Activated T-cell treated with anti-CD3 and anti-CD28 coated beads for 48 hours (primary cell): ENCODE measurements around the gene ERP27.

ENCODE experiments used
- DNase-seq: peaks from one replicate; pipeline ENCODE4 v3.0.0-alpha.2; 2020; ENCODE audit warnings: low read depth

The ERP27 gene

GRCh38 chr12:14935031-14935430 is 3.3 kb downstream of the ERP27 start:
- DNase-seq: no peak

DNA sequence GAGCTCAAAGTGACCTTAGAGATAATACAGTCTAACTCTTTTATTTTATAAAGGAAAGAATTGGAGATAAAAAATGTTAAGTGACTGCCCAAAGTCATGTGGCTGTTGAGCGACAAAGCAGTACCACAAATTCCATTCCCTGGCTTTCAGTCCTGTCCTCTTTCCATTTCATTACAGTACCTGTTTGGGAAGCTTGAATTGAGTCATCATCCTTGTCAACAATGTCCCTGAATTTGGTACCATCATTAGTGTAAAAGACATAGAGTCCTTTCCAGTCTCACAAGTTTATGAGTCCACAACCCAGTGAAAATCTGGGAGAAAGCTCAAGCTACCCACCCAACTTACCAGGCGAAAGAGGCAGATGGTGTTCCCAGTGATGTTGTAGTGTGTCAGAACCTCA is 3.8 kb downstream of the ERP27 start:
- no peak for DNase-seq

- no peak for DNase-seq
These were observed 6.4 kb downstream of the ERP27 start for GRCh38 chr12:14931791-14932560.

DNA sequence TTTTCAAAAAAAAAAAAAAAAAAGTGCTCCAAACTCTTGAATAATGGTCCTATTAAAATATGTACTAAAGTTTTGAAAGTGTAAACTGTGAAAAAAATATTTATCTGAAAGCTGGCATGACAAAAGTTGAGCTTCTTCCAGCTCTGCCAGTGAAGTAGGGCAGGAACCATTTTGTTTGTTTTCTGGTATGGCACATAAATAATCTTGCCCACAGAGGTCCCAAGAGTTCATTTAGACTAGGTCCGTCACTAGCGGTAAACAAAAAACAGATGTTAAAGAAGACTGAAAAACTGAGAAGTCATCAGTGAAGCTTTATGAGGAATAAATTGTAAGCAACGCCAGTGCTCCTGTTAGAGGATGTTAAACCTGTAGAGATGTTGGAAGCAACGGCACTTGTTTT is 7.0 kb downstream of the ERP27 start:
- no peak for DNase-seq

DNA sequence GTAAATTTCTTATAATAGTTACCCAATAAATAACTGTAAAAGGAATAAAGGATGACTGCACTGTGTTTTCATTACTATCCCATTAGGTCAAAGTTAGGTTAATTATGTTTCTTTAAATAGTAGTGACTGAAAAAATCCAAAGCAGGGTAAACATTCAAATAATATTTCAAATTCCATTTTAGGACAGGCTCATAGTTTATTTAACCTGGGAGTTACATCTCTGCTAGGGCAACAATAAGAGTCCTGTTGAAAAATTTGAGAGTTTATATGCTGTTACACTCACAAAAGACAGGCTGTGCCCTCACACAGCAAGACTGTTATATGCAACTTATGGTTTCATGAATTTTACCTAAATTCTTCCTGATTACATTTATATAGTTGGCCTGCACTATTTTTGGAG is 8.0 kb downstream of the ERP27 start:
- DNase-seq: no peak

DNA sequence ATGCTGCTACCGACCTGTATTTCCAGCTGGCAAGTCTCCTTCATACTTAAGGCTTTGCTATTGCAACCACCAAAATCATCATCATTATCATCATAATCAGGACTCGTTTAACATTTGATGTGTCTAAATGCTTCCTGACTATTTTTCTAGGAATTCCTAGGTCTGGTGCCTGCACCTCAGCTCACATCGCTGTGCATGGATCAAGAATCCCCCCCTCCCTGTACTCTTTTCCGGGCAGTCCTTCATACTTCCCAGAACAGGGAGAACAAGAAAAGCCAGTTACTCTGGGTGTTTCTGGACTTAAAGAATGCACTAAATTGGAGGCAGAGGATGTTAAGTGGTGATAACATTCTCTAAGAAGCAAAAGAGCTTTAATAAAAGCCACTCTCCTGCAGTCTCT is 9.4 kb downstream of the ERP27 start:
- DNase-seq: no peak

DNA sequence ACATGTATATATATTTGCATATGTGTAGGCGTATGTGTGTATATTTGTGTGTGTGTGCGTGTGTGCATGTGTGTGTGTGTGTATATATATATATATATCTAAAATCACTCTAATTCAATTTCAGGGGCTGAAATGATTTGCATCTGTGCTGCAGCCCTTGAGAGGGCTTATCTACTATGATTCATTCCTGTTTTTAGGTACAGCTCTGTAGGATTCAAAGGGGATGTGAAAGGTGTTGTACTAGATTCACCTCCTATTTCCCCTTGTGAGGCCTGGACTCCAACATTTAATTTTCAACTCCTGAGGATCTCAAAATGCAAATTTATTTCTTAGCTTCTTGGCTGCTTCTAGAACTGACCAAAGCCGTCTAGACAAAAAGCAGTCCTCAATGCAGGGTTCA is 11.1 kb downstream of the ERP27 start:
- no peak for DNase-seq

DNA sequence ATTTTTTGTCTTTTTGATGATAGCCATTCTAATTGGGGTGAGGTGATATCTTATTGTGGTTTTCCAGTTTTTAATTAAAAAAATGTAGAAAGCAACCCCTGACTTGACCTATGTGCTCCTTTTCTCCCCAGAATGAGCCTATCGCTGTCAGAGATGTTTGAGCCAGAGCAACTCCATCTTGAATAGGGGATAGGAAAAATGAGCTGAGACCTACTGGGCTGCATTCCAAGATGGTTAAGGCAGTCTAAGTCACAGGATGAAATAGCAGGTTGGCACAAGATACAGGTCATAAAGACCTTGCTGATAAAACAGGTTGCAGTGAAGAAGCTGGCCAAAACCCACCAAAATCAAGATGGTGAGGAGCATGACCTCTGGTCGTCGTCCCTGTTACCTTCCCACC is 13.8 kb downstream of the ERP27 start:
- DNase-seq: no peak

GRCh38 chr12:14923944-14924343 is 14.4 kb downstream of the ERP27 start:
- no peak for DNase-seq

DNA sequence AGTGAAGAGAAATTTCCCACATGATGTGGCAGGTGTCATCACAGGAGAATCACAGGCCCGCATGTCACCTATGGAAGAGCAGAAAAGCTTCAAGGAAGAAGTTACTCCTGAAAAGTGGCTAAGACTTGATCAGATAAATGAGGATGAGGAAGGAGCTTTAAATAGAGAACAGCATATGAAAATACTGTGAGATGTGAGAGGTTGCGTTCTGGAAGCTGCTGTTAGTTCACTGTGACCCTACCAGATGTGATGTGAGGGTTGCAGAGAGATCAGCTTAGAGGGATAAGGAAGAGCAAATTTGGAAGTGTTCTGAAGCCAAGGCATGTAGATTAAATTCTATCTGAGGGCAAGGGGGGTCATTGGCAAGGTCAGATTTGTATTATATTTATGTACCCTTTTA is 17.1 kb downstream of the ERP27 start:
- DNase-seq: no peak

GRCh38 chr12:14920475-14921126 is 17.7 kb downstream of the ERP27 start:
- DNase-seq: no peak

DNA sequence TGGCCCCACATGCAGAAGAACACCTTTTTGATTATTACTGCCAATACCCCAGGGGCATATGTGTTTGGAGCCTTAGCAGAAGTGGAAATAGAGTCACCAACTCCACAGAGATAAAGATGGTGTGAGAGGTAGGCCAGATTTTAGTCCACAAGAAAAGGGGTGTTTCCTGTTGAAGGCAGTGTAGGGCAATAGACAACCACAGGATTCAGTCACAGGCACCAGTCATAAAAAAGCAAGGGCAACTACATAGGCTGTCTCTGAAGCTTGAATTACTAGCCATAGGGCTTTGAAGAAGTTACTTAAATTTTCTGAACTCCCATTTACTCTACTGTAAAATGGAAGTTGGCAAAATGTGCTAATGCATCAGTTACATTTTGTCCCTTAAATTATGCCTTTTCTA is 18.9 kb downstream of the ERP27 start:
- DNase-seq: no peak

- DNase-seq: no peak
These were observed 22.6 kb downstream of the ERP27 start for GRCh38 chr12:14915736-14916135.

DNA sequence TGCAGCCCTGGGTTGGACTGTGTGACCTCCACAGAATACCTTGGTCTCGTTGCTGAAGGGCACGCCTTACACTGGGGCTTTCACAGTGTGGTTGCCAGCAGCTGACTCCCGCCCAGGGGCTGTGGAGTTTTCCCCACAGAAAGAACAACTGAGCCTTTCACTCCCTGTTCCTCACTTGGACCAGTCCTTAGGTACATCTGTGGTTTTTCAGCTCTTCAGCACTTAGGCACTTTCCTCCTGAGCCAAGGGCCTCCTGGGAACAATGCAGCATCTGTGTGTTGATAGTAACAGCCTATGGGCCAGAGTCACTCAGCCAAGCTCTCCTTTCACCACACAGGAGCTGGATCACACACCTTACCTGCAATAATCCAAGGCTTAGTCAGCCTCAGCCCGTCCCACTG is 25.0 kb downstream of the ERP27 start:
- no peak for DNase-seq

DNA sequence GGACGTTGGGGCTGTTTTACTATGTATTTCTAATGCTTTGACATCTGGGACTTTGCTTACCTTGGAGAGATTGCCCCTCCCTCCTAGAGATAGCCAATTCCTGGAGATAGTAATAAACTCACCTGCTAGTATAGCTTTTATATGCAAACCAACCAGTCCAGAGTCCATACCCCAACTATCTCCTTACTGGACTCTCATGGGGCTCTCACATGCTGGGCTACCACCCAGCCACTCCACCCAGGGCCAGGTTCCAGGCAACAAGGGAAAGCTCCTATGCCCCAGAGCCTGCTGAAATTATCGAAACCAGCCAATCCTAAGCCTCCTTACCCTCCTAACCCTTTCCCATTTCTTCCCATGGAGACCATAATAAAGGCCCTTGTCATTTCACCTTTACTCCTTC is 27.2 kb downstream of the ERP27 start:
- no peak for DNase-seq

- peak; percentile 39 for DNase-seq
These were observed 28.0 kb downstream of the ERP27 start for GRCh38 chr12:14910090-14910915.

DNA sequence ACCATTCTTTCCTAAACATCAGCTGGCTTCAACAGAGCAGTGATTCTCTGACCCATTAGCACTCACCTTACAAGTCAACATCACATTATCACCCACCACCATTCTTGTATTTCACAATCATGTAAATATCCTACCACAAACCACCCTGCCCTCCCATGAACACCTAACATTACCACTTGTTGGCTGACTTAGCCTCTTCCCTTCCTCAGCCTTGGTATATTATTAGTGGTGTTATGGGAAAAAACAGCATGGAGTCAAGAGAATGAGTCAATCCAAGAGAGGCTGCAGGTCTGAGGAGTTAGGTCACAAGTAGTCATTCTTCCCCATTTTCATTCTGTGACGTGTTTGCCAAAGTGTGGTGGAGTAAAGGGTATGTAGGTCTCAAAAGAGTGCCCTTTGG is 30.4 kb downstream of the ERP27 start:
- no peak for DNase-seq

DNA sequence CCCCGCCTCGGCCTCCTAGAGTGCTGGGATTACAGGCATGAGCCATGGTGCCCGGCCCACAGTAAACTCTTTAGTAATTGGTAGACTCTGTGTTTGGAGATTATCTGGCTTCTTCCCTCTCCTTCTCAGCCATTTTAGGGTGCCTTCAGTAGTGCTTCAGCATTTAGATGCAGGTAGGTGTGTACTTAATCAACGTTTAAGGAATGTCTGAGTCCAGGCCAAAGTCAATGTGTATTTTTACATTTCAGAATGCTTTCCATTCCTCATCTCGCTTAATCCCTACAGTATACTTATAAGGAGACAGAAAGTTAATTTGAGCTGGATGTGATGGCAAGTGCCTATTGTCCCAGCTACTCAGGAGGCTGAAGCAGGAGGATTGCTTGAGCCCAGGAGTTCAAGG is 32.2 kb downstream of the ERP27 start:
- DNase-seq: no peak

GRCh38 chr12:14905269-14906004 is 32.9 kb downstream of the ERP27 start:
- DNase-seq: no peak

GRCh38 chr12:14904854-14905253 is 33.5 kb downstream of the ERP27 start:
- no peak for DNase-seq

DNA sequence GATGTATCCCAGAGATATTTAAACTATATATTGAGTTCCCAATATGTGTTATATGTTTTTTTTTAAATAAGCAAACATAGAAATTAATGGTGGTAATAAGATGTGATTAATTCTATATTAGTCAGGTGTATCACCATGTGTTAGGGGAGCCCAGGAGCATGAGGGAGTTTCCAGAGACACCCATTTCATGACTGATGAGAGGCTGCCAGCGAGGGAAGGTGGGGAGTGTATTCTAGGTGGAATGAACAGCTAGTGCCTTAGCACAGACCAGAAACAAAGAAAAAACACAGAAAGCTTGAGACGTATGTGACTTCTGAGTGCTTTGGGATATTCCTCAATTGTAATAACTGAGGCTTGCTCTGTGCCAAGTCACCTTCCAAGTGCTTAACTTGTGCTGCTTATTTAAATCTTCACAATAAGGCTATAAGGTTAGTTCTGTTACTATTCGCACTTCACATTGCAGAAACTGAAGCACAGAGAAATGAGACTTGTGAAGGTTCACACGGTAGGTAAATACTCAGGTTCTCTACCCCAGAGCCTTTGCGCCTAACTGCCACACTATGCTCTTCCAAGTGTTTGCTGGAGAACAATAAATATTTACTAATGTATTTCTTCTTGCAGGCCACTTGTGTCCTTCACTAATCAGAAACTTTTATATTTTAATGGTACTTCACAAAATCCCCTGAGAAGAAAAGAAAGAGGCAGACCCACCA is 34.8 kb downstream of the ERP27 start:
- no peak for DNase-seq

DNA sequence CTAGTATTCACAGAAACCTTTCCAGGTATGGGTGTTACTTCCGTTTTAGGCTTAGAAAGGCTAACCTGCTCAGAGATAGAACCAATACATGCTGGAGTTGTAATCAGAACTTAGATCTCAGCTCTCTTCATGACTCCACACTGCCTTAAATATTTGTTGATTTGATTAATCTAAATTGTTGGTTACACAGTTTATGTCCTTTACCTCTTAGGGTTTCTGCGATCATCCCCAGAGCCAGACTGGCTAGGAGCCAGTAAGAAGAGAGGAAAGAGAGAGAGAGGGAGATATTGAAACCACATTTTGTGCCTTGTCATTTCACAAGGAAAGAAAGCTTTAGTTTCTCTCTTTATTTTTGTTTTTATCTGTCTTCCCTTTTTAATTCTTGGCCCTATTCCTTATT is 35.9 kb downstream of the ERP27 start:
- DNase-seq: no peak
